HUDEP-2 (cell line): ENCODE results near the gene CCR8.
"Not testable (repeated sequence)": the region's sequence is repeated elsewhere in the genome, so short reads cannot be mapped to it uniquely, and the experiment has no call there.

Experiments
- DNase-seq, 76 experiments: peaks; one replicate each; lab custom pipeline; 2025; ENCODE audit not compliant: unreplicated experiment in 76 of 76; lab: John Stamatoyannopoulos, UW

CCR8 gene

DNA sequence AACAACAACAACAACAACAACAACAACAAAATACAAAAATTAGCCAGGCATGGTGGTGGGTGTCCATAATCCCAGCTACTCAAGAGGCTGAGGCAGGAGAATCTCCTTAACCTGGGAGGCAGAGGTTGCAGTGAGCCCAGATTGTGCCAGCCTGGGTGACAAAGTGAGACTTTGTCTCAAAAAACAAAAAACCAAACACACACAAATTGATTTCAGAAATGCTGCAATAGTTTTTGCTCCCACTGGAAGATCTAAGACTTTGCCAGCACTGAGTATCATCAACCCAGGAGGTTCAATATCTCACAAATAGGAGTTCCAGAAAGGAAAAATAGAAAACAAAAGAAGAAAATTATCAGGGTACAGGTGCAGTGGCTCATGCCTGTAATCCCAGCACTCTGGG, 16.2 kb upstream of the CCR8 start:
- DNase-seq: no peak

GRCh38 chr3:39315420-39315819, 14.1 kb upstream of the CCR8 start:
- no peak for DNase-seq

DNA sequence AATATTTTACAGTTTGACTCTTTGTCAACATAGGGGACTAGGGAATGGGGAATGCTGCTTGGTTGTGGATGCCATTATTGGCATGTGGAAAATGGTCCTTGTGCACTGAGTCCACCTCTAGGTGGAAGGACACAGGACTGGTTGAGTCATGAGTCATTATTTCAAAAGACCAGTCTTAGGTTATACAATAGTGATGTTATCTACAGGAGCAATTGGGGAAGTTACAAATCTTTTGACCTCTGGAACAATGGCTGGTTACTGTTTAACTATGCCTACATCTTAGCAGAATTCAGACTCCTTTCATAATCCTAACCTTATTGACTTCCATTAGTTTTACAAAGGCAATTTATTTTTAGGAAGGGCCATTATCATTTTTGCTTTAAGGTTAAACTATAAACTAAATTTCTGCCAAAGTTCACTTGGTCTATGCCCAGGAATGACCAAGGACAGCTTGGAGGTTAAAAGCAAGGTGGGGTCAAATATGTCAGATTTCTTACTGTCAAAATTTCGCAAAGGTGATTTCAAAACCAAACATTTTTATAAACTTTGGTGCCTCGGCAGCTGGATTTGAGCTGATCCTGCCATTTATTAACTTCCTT, 11.8 kb upstream of the CCR8 start:
- peak in 1 of 76 experiments; percentile 7 for DNase-seq

- no peak for DNase-seq
Measured at GRCh38 chr3:39318301-39318700, 11.2 kb upstream of the CCR8 start.

DNA sequence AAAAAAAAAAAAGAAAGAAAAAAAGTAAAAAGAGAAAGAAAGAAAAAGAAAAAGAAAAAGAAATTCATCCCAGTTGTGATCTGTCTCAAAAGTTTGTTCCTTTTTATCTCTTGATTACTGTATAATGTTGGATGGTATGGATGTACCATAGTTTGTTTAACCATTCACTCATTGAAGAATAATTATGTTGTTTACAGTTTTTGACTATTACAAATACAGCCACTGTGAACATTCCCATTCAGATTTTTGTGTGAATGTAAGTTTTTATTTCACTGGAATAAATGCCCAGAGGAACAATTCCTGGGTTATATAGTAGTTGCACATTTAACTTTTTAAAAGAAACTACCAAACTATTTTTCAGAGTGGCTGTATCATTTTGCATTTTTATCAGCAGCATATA, 10.3 kb upstream of the CCR8 start:
- no peak for DNase-seq

GRCh38 chr3:39321574-39321983, 7.9 kb upstream of the CCR8 start:
- peak in 23 of 76 experiments; percentile 1 to 55 (median 13) for DNase-seq

DNA sequence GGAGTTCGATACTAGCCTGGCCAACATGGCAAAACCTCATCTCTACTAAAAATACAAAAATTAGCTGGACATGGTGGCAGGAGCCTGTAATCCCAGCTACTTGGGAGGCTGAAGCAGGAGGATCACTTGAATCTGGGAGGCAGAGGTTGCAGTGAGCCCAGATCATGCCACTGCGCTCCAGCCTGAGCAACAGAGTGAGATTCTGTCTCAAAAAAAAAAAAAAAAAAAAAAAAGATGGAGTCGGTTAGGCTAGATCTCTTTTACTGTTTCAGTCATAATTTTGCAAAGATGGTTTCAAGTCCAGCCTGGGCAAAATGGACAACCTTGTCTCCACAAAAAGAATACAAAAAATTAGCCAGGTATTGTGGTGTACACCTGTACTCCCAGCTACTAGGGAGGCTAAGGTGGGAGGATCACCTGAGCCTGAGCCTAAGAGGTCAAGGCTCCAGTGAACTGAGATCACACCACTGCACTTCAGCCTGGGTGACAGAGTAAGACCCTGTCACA, 7.2 kb upstream of the CCR8 start:
- DNase-seq: not testable (repeated sequence)

- no peak for DNase-seq
Measured at GRCh38 chr3:39322936-39323335, 6.6 kb upstream of the CCR8 start.

DNA sequence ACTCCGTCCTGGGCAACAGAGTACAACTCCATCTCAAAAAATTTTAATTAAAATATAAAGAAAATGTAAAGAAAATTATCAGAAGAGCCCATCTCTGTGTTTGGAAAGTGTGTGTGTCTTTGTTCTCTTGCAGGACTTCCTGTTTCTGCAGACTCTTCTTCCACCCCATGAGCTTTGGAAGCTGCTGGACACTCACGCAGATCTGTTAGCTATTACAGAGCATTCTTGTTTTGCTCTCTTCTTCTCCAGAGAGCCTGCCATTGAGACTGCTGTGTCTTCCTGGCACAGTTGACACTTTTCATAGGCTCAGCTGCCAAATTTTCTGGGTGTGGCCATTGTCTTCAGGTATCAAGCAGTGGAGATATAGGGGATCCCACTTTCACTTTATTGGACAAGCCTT, 6.0 kb upstream of the CCR8 start:
- DNase-seq: peak in 7 of 76 experiments; percentile 1 to 15 (median 3)

- no peak for DNase-seq
Measured at GRCh38 chr3:39325236-39325635, 4.3 kb upstream of the CCR8 start.

DNA sequence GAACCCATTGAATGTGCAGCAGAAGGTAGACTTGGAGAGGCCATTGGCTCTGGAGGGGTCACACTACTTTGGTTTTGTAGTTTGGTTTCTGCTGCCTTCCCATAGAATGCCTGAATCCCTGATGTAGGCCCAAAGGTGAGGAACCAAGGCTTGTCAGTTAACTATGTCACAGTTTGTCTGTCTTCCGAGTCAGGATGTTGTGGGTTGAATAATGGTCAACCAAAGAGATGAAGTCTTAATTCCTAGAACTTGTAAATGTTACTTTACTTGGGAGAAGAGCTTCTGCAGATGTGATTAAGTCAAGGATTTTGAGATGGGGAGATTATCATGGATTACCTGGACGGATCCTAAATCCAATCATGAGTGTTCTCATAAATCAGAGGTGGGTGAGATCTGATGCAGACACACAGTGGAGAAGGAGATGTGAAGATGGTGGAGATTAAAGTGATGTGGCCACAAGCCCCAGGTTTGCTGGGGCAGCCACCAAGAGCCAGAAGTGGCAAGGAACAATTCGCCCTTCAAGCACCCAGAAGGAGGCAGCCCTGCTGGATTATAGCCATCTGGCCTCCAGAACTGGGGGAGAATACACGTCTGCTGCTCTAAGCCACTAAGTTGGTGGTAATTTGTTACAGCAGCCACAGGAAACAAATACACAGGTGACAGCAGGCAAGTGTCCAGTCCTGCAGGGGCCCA, 2.3 kb upstream of the CCR8 start:
- DNase-seq: no peak

DNA sequence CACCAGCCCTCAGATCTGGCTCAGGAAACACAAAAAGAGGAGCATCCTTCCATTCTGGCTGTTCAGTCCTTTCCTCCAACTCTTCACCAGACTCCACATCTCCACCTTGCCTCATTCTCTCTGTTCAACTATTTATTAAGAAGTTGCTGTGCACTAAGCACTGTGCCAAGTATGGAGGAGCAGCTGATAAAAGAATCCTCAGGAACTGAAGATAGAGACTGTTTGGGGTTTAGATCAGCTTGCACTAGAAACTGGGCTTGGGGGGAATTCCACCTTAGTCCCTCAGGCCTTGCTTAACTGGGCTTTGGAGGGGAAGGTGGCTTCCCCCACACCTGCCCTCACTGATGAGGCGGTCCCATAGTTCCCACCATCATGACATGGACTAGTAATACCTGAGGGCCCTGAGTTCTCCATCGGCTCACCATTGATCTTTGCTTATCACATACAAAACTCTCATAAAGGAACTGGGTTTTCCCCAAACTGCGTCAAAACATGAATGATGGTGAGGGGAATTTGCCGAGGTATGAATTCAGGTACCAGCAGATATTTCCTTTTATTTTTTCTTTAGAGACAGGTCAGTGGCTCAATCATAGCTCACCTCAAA, 1.7 kb upstream of the CCR8 start:
- DNase-seq: no peak

- no peak for DNase-seq
Measured at GRCh38 chr3:39330824-39331223, 1.3 kb downstream of the CCR8 start.

- DNase-seq: no peak
Measured at GRCh38 chr3:39332525-39332924, 3.0 kb downstream of the CCR8 start.

- DNase-seq: no peak
Measured at GRCh38 chr3:39333607-39334006, 4.1 kb downstream of the CCR8 start.

- no peak for DNase-seq
Measured at GRCh38 chr3:39334205-39334604, 4.7 kb downstream of the CCR8 start.

- DNase-seq: no peak
Measured at GRCh38 chr3:39338201-39338600, 8.7 kb downstream of the CCR8 start.

DNA sequence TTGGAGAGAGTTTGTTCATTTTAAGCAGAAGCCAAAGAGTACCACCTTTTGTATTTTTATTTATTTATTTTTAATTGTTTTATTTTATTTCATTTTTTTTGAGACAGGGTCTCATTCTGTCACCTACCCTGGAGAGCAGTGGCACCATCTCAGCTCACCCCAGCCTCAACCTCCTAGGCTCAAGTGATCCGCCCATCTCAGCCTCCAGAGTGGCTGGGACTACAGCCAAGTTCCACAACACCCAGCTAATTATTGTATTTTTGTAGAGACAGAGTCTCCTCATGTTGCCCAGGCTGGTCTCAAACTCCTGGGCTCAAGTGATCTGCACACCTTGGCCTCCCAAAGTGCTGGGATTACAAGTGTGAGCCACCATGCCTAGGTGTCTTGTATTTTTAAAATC, 9.6 kb downstream of the CCR8 start:
- peak in 6 of 76 experiments; percentile 1 to 15 (median 9) for DNase-seq

GRCh38 chr3:39343076-39343717, 13.7 kb downstream of the CCR8 start:
- no peak for DNase-seq

- no peak for DNase-seq
Measured at GRCh38 chr3:39343760-39344159, 14.3 kb downstream of the CCR8 start.

GRCh38 chr3:39344746-39345344, 15.3 kb downstream of the CCR8 start:
- no peak for DNase-seq
